HTR-8/SVneo (cell line): ENCODE measurements around the gene CC2D1A.
"Not testable (repeated sequence)": the region's sequence is repeated elsewhere in the genome, so short reads cannot be mapped to it uniquely, and the experiment has no call there.

Experiments
- DNase-seq: peaks from one replicate; pipeline ENCODE4 v3.0.0; 2011; ENCODE audit warnings: low spot score, mixed read lengths; ENCODE audit not compliant: insufficient read length
- FAIRE-seq: peaks from 2 replicates; lab custom pipeline; 2011; peaks lifted over from hg19 to GRCh38; lab: Jason Lieb, UNC

The CC2D1A gene

GRCh38 chr19:13973479-13973878 lies 67.5 kb downstream of the CC2D1A start:
- DNase-seq, FAIRE-seq: not testable (repeated sequence)

GRCh38 chr19:13974073-13974472 lies 68.1 kb downstream of the CC2D1A start:
- DNase-seq (no peak), FAIRE-seq (no peak)

- FAIRE-seq (no peak), DNase-seq (no peak)
These were observed 69.9 kb downstream of the CC2D1A start for GRCh38 chr19:13975870-13976269.

GRCh38 chr19:13976446-13976845 lies 70.4 kb downstream of the CC2D1A start:
- DNase-seq (no peak), FAIRE-seq (no peak)

GRCh38 chr19:13977803-13978202 lies 71.8 kb downstream of the CC2D1A start:
- DNase-seq (no peak), FAIRE-seq (no peak)

GRCh38 chr19:13978351-13979243 lies 72.6 kb downstream of the CC2D1A start:
- DNase-seq (no peak), FAIRE-seq (no peak)

- FAIRE-seq: no peak
- DNase-seq: no peak
These were observed 73.2 kb downstream of the CC2D1A start for GRCh38 chr19:13979244-13979615.

- FAIRE-seq (no peak), DNase-seq (no peak)
These were observed 73.7 kb downstream of the CC2D1A start for GRCh38 chr19:13979686-13980085.

- DNase-seq (no peak), FAIRE-seq (no peak)
These were observed 74.3 kb downstream of the CC2D1A start for GRCh38 chr19:13980340-13980739.
